ENCODE measurements around the gene APPBP2.
"Not testable (repeated sequence)": the region's sequence is repeated elsewhere in the genome, so short reads cannot be mapped to it uniquely, and the experiment has no call there.

Gene APPBP2

GRCh38 chr17:60559995-60560859 lies 34.2 kb upstream of the APPBP2 start:
- no peak overlapping the region for H3K4me3 ChIP-seq (ENCODE audit: control insufficient read depth, low read depth, low read length)
- no peak for TF ChIP-seq CTCF (conservative IDR thresholded peaks at IDR 0.05; ENCODE audit: control insufficient read depth, insufficient read depth, low read depth, low read length)

DNA sequence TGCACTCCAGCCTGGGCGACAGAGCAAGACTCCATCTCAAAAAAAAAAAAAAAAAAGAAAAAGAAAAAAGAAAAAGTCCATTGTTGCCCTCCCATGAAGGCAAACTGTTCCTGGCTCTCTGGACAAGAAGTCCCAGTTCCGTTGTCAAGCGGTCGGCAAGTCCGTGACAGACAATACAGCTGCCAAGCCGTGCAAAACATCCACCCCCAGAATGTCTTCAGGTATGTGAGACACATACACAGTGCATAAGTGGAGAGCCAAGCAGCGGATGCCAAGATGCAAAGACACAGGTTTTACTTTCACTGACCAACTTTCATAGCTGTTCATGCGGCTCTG lies 33.6 kb upstream of the APPBP2 start:
- no peak overlapping the region for H3K4me3 ChIP-seq (ENCODE audit: control insufficient read depth, low read depth, low read length)
- TF ChIP-seq CTCF (conservative IDR thresholded peaks at IDR 0.05; ENCODE audit: control insufficient read depth, insufficient read depth, low read depth, low read length) = no peak
- no peak for DNase-seq (ENCODE audit: low read depth)

More at GRCh38 chr17:60559995-60560859, 34.2 kb upstream of the APPBP2 start:
- no peak for DNase-seq (ENCODE audit: low read depth)

GRCh38 chr17:60557805-60558204 lies 31.8 kb upstream of the APPBP2 start:
- no peak overlapping the region for H3K4me3 ChIP-seq (ENCODE audit: control insufficient read depth, low read depth, low read length)
- no peak for TF ChIP-seq CTCF (conservative IDR thresholded peaks at IDR 0.05; ENCODE audit: control insufficient read depth, insufficient read depth, low read depth, low read length)
- no peak for DNase-seq (ENCODE audit: low read depth)

DNA sequence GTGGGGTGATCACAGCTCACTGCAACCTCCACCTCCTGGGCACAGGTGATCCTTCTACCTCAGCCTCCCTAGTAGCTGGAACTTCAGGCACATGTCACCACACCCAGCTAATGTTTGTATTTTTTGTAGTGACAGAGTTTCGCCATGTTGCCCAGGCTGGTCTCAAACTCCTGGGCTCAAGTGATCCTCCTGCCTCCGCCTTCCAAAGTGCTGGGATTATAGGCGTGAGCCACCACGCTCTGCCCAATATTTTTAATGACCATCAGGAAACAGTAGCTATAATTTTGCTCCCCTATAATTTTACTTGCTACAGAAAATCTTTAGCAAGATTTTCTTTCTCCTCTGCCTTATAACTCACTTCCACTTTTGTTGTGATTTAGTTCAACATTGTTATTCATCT lies 29.7 kb upstream of the APPBP2 start:
- no peak overlapping the region for H3K4me3 ChIP-seq (ENCODE audit: control insufficient read depth, low read depth, low read length)
- DNase-seq (ENCODE audit: low read depth) = no peak
- no peak for TF ChIP-seq CTCF (conservative IDR thresholded peaks at IDR 0.05; ENCODE audit: control insufficient read depth, insufficient read depth, low read depth, low read length)

GRCh38 chr17:60554377-60554788 lies 28.3 kb upstream of the APPBP2 start:
- DNase-seq (ENCODE audit: low read depth) = peak; percentile 85
- no peak overlapping the region for H3K4me3 ChIP-seq (ENCODE audit: control insufficient read depth, low read depth, low read length)
- no peak for TF ChIP-seq CTCF (conservative IDR thresholded peaks at IDR 0.05; ENCODE audit: control insufficient read depth, insufficient read depth, low read depth, low read length)

- H3K4me3 ChIP-seq (ENCODE audit: control insufficient read depth, low read depth, low read length); DNase-seq (ENCODE audit: low read depth): not testable (repeated sequence)
Measured at GRCh38 chr17:60552255-60552654, 26.2 kb upstream of the APPBP2 start.

- H3K4me3 ChIP-seq (ENCODE audit: control insufficient read depth, low read depth, low read length) = no peak overlapping the region
- TF ChIP-seq CTCF (conservative IDR thresholded peaks at IDR 0.05; ENCODE audit: control insufficient read depth, insufficient read depth, low read depth, low read length) = no peak
- DNase-seq (ENCODE audit: low read depth) = no peak
Measured at GRCh38 chr17:60548990-60549389, 22.9 kb upstream of the APPBP2 start.
